Measurements from ENCODE around the gene MCOLN1.
A peak's percentile ranks its signal among the peaks of the same experiment; 100 is the strongest.

The MCOLN1 gene

GRCh38 chr19:7504684-7505083 is 17.7 kb upstream of the MCOLN1 start:
- DNase-seq: no peak

GRCh38 chr19:7505288-7505681 is 17.1 kb upstream of the MCOLN1 start:
- DNase-seq: no peak

- no peak for DNase-seq
Measured at GRCh38 chr19:7505682-7506384, 16.6 kb upstream of the MCOLN1 start.

GRCh38 chr19:7506385-7507328 is 15.8 kb upstream of the MCOLN1 start:
- peak; percentile 44 for DNase-seq

GRCh38 chr19:7507884-7508283 is 14.5 kb upstream of the MCOLN1 start:
- DNase-seq: no peak

GRCh38 chr19:7509625-7510024 is 12.8 kb upstream of the MCOLN1 start:
- no peak for DNase-seq

GRCh38 chr19:7512400-7512851 is 10.0 kb upstream of the MCOLN1 start:
- no peak for DNase-seq

- no peak for DNase-seq
Measured at GRCh38 chr19:7513809-7514642, 8.4 kb upstream of the MCOLN1 start.

GRCh38 chr19:7515110-7515644 is 7.2 kb upstream of the MCOLN1 start:
- DNase-seq: no peak

GRCh38 chr19:7515645-7516151 is 6.7 kb upstream of the MCOLN1 start, which contains the start of gene ZNF358:
Gene ZNF358 (plus strand): TSS chr19:7516103. CDS start chr19:7519243, 3,140 bp downstream.
- peak; percentile 28 for DNase-seq

GRCh38 chr19:7516333-7516732 is 6.1 kb upstream of the MCOLN1 start:
- DNase-seq: no peak

GRCh38 chr19:7516878-7517277 is 5.5 kb upstream of the MCOLN1 start:
- DNase-seq: no peak

- DNase-seq: no peak
Measured at GRCh38 chr19:7519361-7520130, 2.9 kb upstream of the MCOLN1 start.

GRCh38 chr19:7520131-7521051 is 2.0 kb upstream of the MCOLN1 start:
- DNase-seq: no peak

GRCh38 chr19:7521551-7522071 is 813 bp upstream of the MCOLN1 start:
- no peak for DNase-seq

GRCh38 chr19:7522923-7523667 is 671 bp downstream of the MCOLN1 start:
- DNase-seq: no peak

GRCh38 chr19:7524523-7524922 is 2.1 kb downstream of the MCOLN1 start:
- no peak for DNase-seq

GRCh38 chr19:7524992-7525739 is 2.7 kb downstream of the MCOLN1 start:
- no peak for DNase-seq

All from CD4-positive, alpha-beta T cell treated with Interleukin-21 for 1 hour (primary cell).